GM23338 (cell line): ENCODE measurements around the gene ABO.

Source experiments
- CREB1 ChIP-seq: fragments of 250-450 bp; sonication (Bioruptor Pico); IDR thresholded peaks from 2 replicates; pipeline ENCODE4 v1.5.0; 2020; ENCODE audit warnings: low read depth, mild to moderate bottlenecking, moderate library complexity
- CTCF ChIP-seq, 2 experiments: fragments of 200-600 bp in 1 of 2; sonication (generic) in 1 of 2; conservative IDR thresholded peaks; 2 replicates each; pipeline versions ENCODE4 v1.5.1 to v1.6.1; 2016 to 2017; ENCODE audit warnings: antibody characterized with exemption in 2 of 2, low read depth in 2 of 2, mild to moderate bottlenecking in 2 of 2, moderate library complexity in 1 of 2
- EZH2 ChIP-seq: fragments of 200-600 bp; sonication (generic); IDR thresholded peaks from one replicate; pipeline ENCODE4 v1.8.0; 2017; ENCODE audit warnings: antibody characterized with exemption, mild to moderate bottlenecking, low read depth; ENCODE audit not compliant: unreplicated experiment
- EZH2phosphoT487 ChIP-seq: fragments of 200-600 bp; sonication (generic); IDR thresholded peaks from one replicate; pipeline ENCODE4 v1.8.1; 2018; ENCODE audit warnings: antibody characterized with exemption; ENCODE audit not compliant: unreplicated experiment
- JUNB ChIP-seq: IDR thresholded peaks from one replicate; pipeline ENCODE4 v1.6.1; 2016; ENCODE audit warnings: antibody characterized with exemption; ENCODE audit not compliant: unreplicated experiment
- POLR2AphosphoS5 ChIP-seq: IDR thresholded peaks from 2 replicates; pipeline ENCODE4 v1.6.1; 2016; ENCODE audit warnings: antibody characterized with exemption, low read depth
- REST ChIP-seq: IDR thresholded peaks from one replicate; pipeline ENCODE4 v1.6.1; 2018; ENCODE audit warnings: antibody characterized with exemption; ENCODE audit not compliant: unreplicated experiment

GRCh38 chr9:133207021-133207531 is 67.9 kb downstream of the ABO start:
- TF ChIP-seq POLR2AphosphoS5: no peak
- no peak for TF ChIP-seq EZH2
- TF ChIP-seq CTCF (conservative IDR thresholded peaks at IDR 0.05; ENCODE audit: low read depth in 2 of 2): no peak
- TF ChIP-seq CREB1 (CRISPR knock-in tag): no peak
- TF ChIP-seq JUNB: no peak
- TF ChIP-seq REST: no peak
- TF ChIP-seq EZH2phosphoT487: no peak
